IPS-18c (cell line): ENCODE results near the gene CLEC2A.
"Not testable (repeated sequence)": the region's sequence is repeated elsewhere in the genome, so short reads cannot be mapped to it uniquely, and the experiment has no call there.

Experiments used
- H3K4me3 ChIP-seq: 2 replicates; pipeline ENCODE4 v1.7.0; 2013; ENCODE audit warnings: low read depth, mild to moderate bottlenecking, low read length, moderate library complexity; ENCODE audit not compliant: insufficient read depth
- H3K9me3 ChIP-seq: one replicate; pipeline ENCODE4 v1.6.1; 2013; ENCODE audit warnings: mild to moderate bottlenecking, low read length, moderate library complexity; ENCODE audit not compliant: control insufficient read depth, insufficient read depth

Gene CLEC2A

DNA sequence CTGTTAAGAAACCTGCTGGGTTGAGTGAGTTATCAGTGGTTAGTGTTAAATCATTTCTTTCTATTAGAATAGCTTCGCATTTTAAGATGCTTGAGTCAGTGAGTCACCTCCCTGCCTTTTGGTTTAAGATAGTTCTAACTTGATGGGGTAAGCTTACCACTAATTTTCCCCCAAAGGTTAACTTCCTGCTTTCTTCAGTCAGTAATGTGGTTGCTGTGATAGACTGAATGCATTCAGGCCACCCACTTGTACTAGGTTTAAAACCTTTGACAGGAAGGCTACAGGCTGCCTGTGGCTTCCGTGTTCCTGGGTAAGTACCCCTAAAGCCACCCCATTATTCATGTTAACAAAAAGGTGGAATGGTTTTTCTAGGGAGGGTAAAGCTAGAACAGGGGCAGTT is 25.3 kb downstream of the CLEC2A start:
- no peak overlapping the region for H3K4me3 ChIP-seq
- H3K9me3 ChIP-seq = peaks cover 16% of the 10 kb centered on the region

GRCh38 chr12:9902539-9903228 is 29.5 kb downstream of the CLEC2A start:
- peaks cover 4% of the 10 kb centered on the region for H3K9me3 ChIP-seq
- H3K4me3 ChIP-seq = no peak overlapping the region

DNA sequence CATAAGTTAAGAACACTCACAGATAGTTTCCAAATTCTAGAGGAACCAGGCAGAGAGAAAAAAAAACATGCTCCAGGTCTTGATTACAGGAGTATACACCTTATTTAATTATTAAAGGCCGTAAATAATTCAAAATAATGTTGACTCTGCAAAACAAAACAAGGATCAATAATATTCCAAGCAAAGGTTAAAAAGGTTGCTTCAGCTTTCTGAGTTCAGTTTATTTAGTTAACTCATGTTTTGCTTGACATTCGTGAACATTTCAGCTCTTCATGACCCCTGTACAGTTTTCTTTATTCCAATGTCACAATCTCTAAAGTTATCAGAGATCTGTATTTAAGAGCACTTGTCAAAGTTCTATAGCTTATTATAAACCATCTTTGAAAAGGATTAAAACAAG is 31.2 kb downstream of the CLEC2A start:
- Histone ChIP-seq H3K9me3 (peaks cover 4% of the 10 kb centered on the region), H3K4me3 (no peak overlapping the region)

DNA sequence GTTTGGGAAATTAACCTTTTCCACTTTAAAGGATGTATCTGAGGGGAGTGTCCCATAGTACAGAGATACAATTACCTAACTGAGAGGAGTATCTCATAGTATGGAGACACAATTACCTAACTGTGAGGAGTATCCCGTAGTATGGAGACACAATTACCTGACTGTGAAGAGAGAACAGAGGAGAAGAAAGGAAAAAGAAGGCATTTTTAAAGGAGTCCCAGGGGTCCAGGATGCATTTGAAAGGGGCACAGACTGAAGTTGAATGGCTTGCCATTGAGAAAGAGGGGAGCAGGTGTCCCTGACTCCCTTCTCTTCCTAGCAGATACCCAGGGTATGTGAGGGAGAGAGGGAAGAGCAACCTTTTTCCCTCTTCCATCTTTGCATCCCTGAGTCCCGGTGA is 33.0 kb downstream of the CLEC2A start:
- no peak overlapping the region for H3K4me3 ChIP-seq
- H3K9me3 ChIP-seq = peaks cover 4% of the 10 kb centered on the region

DNA sequence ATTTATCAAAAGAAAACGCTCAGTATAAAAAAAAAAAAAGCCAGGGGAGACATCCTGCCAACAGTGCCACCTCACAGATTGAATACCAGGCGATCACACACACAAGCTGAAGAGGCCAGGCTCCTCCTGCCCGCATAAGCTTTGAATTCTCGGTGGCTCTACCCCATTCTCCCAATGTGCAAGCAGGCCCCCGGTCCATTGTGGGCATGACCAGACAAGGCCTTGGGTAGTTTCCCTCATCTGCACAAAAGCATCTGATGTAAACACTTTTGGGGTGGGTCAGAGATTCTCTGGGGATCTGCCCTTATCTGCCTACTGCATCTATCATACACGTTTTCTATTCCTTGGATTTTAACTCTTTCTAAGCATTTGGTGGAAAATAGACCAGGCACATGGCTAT is 34.6 kb downstream of the CLEC2A start:
- no peaks in the 10 kb centered on the region for H3K9me3 ChIP-seq

DNA sequence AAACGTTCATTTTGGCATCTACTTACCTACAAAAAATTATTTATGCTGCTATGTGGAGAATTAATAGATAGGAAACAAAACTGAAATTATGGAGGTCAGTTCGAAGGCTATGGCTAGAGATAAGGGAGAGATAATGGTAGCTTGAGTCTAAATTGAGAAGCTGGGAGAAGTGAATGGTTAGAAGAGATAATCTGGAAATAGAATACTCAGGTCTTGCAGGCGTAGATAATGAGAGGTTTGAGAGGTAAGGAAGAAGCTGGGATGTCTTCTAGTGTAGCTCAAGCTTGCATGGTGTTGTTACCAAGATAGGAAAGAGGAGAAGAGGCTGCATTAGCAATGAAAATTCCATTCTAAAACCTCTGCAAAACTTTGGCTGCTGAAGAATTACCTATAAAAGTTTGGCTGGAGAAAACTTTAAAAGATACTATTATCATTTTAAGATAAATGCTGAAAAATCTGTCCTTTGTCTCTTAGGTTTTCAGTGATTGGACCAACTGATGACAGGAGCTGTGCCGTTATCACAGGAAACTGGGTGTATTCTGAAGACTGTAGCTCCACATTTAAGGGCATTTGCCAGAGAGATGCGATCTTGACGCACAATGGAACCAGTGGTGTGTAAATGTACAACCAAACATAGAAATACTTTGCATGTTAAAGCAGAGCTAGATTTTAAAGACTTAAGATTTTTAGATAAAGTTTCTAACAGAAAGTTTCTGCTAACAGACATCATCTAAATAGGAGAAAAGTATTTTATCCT is 36.8 kb downstream of the CLEC2A start:
- Histone ChIP-seq H3K9me3 (no peaks in the 10 kb centered on the region), H3K4me3 (no peak overlapping the region)

More for the DNA sequence above, 34.6 kb downstream of the CLEC2A start:
- no peak overlapping the region for H3K4me3 ChIP-seq

- no peak overlapping the region for H3K4me3 ChIP-seq
- H3K9me3 ChIP-seq = no peaks in the 10 kb centered on the region
Measured at GRCh38 chr12:9888665-9889273, 43.4 kb downstream of the CLEC2A start.

GRCh38 chr12:9883175-9883574 is 49.0 kb downstream of the CLEC2A start:
- no peak overlapping the region for H3K4me3 ChIP-seq
- H3K9me3 ChIP-seq = peaks cover 2% of the 10 kb centered on the region

- Histone ChIP-seq H3K4me3 (no peak overlapping the region), H3K9me3 (peaks cover 2% of the 10 kb centered on the region)
Measured at GRCh38 chr12:9881988-9882387, 50.2 kb downstream of the CLEC2A start.

- no peak within 1 kb of the TSS; the same call in 1 of the 2 replicates for H3K4me3 ChIP-seq
- peaks cover 2% of the 10 kb centered on the region for H3K9me3 ChIP-seq
Measured at GRCh38 chr12:9881246-9881645, 50.9 kb downstream of the CLEC2A start, which contains the start of gene KLRF2. KLRF2 (plus strand) TSS chr12:9881489; CDS start chr12:9881596, 107 bp downstream.

- no peak overlapping the region for H3K4me3 ChIP-seq
- H3K9me3 ChIP-seq = peaks cover 2% of the 10 kb centered on the region
Measured at GRCh38 chr12:9880532-9881078, 51.6 kb downstream of the CLEC2A start.

DNA sequence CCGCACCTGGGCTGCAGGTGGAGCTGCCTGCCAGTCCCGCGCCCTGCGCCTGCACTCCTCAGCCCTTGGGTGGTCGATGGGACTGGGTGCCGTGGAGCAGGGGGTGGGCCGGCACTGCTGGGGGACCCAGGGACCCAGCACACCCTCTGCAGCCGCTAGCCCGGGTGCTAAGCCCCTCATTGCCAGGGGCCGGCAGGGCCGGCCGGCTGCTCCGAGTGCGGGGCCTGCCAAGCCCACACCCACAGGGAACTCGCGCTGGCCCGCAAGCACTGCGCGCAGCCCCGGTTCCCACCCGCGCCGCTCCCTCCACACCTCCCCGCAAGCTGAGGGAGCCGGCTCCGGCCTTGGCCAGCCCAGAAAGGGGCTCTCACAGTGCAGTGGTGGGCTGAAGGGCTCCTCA is 56.0 kb downstream of the CLEC2A start:
- not testable (repeated sequence) for H3K4me3 ChIP-seq, H3K9me3 ChIP-seq

GRCh38 chr12:9872742-9873141 is 59.4 kb downstream of the CLEC2A start:
- H3K4me3 ChIP-seq = no peak overlapping the region

GRCh38 chr12:9872162-9872561 is 60.0 kb downstream of the CLEC2A start:
- H3K9me3 ChIP-seq = no peaks in the 10 kb centered on the region
- no peak overlapping the region for H3K4me3 ChIP-seq

More at GRCh38 chr12:9872742-9873141, 59.4 kb downstream of the CLEC2A start:
- no peaks in the 10 kb centered on the region for H3K9me3 ChIP-seq

GRCh38 chr12:9870286-9870866 is 61.8 kb downstream of the CLEC2A start:
- Histone ChIP-seq H3K4me3 (no peak overlapping the region), H3K9me3 (no peaks in the 10 kb centered on the region)

DNA sequence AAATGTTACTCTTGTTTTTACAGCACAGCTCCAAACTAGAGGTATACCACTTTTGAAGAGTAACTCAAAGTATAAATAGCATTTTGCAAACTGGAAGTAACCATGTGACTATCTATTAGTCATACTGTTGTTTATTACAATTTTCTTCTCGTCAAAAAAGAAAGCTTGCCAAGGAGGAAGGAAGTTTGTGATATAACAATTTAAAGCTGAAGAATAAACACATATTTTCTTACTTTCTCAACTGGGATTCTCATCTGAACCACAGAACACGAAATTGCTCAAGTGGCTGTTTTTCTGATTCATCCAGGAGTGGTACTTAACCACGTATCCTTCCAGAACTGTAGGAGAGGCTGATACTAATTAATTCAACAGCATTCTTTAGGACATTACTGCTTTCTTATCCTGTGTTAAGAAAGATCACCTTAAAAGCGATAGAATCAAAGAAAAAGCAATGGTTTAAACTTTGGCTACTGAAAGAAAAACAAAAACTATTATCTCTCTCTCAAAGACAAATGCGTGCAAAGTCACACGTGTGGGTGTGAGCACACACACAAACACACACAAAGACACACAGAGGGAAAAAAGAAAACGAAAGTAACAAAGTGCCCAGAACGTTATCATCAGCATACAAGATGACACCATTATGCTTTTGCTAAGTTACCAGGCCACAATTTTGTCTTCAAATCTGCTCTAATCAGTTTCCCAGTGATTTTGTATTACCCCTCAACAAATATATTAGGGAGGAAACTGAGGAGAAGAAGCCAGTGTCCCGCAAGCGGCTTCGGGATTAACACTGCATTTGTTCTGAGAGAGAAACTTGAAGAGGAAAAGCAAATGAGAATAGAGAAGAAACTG is 62.6 kb downstream of the CLEC2A start, which contains the start of gene CLEC2B:
TSS of gene CLEC2B (minus strand) at position 48 of the 855 bp plus-strand sequence.
- Histone ChIP-seq H3K9me3 (no peaks in the 10 kb centered on the region), H3K4me3 (no peak within 1 kb of the TSS)

GRCh38 chr12:9868951-9869306 is 63.2 kb downstream of the CLEC2A start:
- Histone ChIP-seq H3K4me3 (no peak overlapping the region), H3K9me3 (no peaks in the 10 kb centered on the region)
